MG63 (cell line): ENCODE results near the gene BLMH. TPM values are rescaled to one million over a fixed set of nuclear protein-coding genes. Genes with fewer than 3 reads are reported as not detected.
A peak's percentile ranks its signal among the peaks of the same experiment; 100 is the strongest.

Experiments
- DNase-seq: peaks from one replicate; pipeline ENCODE4 v3.0.0-alpha.2; 2020
- H3K27me3 ChIP-seq: fragments of 250-450 bp; sonication (Bioruptor Pico); 2 replicates; pipeline ENCODE4 v1.5.1; 2020; ENCODE audit warnings: mild to moderate bottlenecking, moderate library complexity
- H3K36me3 ChIP-seq: fragments of 250-450 bp; sonication (Bioruptor Pico); 2 replicates; pipeline ENCODE4 v1.5.1; 2020; ENCODE audit warnings: mild to moderate bottlenecking, moderate library complexity
- H3K4me3 ChIP-seq: fragments of 250-450 bp; sonication (Bioruptor Pico); 2 replicates; pipeline ENCODE4 v1.5.1; 2020; ENCODE audit warnings: mild to moderate bottlenecking, moderate library complexity
- H3K9me3 ChIP-seq: fragments of 250-450 bp; sonication (Bioruptor Pico); 2 replicates; pipeline ENCODE4 v1.5.1; 2020; ENCODE audit warnings: mild to moderate bottlenecking, moderate library complexity
- total RNA-seq: library from RNA; depleted of rRNA; stranded (reverse); fragments of >200 nt; shearing (Covaris generic); gene quantifications from 2 replicates; pipeline ENCODE4 v1.2.3, GENCODE V29; 2014; ENCODE audit warnings: low replicate concordance

Gene BLMH
- total RNA-seq, 1 experiment from 2014 or later: 45.0 TPM

- DNase-seq: no peak
- Histone ChIP-seq H3K9me3 (no peaks in the 10 kb centered on the region), H3K36me3 (peaks cover 85% of the 10 kb centered on the region), H3K4me3 (no peak overlapping the region), H3K27me3 (no peaks in the 10 kb centered on the region)
These were observed 16.9 kb downstream of the BLMH start for GRCh38 chr17:30274887-30275286.

DNA sequence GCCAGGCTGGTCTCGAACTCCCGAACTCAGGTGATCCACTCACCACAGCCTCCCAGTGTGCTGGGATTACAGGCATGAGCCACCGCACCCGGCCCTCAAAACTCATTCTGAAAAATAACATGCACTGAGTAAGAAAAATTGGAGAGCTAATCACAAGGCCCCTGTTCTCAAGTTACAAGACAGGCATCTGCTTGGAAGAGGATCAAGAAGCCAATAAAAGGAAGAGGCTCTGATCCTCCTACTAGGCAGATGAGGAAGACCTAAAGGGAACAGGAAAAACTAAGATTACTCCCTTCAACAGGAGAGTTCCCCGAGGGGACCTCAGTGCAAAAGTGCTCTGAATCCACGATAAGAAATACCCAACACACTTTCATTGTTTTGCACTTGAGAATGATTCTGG, 18.4 kb downstream of the BLMH start:
- Histone ChIP-seq H3K36me3 (peaks cover 80% of the 10 kb centered on the region), H3K4me3 (no peak overlapping the region), H3K9me3 (no peaks in the 10 kb centered on the region), H3K27me3 (no peaks in the 10 kb centered on the region)
- no peak for DNase-seq

GRCh38 chr17:30271102-30271501, 20.6 kb downstream of the BLMH start:
- DNase-seq: no peak
- Histone ChIP-seq H3K9me3 (no peaks in the 10 kb centered on the region), H3K27me3 (no peaks in the 10 kb centered on the region), H3K36me3 (peaks cover 72% of the 10 kb centered on the region), H3K4me3 (no peak overlapping the region)

DNA sequence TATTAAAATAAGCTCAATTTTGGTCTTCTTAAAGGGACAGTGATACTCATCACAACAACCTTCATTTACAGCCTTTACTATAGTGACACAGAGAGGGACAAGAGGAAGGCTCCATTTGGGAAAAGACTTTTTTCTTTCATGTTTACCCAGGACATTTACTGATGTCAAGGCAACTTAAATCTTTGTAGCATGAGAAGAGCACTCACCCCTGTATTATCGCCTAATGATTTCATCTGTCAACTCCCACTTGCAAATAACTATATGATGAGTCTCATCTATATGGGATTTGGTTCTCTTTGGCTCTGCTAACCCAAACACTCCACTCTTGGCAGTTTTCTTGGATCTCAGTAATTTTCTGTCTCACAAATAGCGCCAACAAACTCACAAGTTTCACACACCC, 24.1 kb downstream of the BLMH start:
- Histone ChIP-seq H3K4me3 (no peak overlapping the region), H3K9me3 (no peaks in the 10 kb centered on the region), H3K27me3 (no peaks in the 10 kb centered on the region), H3K36me3 (peaks cover 68% of the 10 kb centered on the region)
- DNase-seq: no peak

DNA sequence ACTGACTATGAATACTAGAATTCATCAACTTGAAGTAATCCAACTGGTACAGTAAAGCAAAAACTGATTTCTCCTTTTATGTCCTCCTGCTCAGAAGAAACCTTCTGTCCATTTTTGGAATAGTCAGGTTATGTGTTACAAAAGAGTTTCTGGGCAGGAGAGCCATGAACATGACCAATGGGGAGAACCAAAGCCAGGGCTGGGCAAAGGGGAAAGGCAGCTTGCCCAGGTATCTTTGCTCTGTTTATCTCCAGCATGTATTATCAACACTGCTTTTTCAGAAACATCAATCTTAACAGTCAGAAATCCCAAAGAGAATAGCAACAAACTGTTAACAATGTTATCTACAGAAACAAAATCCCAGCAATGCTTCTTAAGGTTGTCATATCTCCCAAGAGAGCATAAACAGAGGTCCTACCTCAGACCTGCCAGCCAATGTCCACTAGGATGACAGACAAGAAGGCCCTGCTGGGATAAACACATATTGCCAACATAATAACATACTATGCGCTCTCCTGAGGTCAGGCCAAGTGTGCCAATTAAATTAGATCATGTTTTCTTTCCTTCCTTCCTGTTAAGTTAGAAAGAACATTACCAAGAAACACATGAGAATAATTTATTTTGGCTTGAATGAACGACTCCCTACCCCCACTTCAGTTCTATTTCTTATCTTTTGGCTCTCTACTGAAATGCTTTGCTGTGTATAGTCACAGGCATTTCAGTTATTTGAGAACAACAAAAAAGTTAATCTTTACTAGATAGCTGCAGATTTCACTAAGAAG, 28.0 kb downstream of the BLMH start:
- peak; percentile 51 for DNase-seq
- Histone ChIP-seq H3K9me3 (no peaks in the 10 kb centered on the region), H3K4me3 (no peak overlapping the region), H3K27me3 (no peaks in the 10 kb centered on the region), H3K36me3 (peaks cover 61% of the 10 kb centered on the region)

GRCh38 chr17:30256756-30257506, 34.8 kb downstream of the BLMH start:
- no peaks in the 10 kb centered on the region for H3K27me3 ChIP-seq
- no peaks in the 10 kb centered on the region for H3K9me3 ChIP-seq
- peaks cover 62% of the 10 kb centered on the region for H3K36me3 ChIP-seq
- no peak for DNase-seq
- no peak overlapping the region for H3K4me3 ChIP-seq

DNA sequence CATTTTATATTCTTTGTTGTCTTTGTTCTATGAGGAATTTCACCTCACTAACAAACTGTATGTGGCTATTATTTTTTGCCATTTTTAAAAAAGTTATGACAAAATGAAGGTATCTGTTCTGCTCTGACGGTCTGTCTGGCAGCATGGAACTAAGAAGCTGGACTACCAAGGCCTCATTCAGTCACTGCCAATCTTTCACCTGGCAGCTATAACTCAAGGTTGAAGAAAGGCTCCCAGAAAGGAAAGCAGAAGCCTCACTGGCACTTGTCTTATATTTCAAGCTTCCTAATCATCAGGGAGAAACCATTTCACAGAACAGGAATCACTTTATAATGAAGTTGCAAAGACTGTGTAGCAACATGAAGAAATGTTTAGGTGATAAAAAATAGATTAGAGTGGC, 37.6 kb downstream of the BLMH start:
- H3K4me3 ChIP-seq: no peak overlapping the region
- H3K27me3 ChIP-seq: no peaks in the 10 kb centered on the region
- no peak for DNase-seq
- peaks cover 61% of the 10 kb centered on the region for H3K36me3 ChIP-seq
- H3K9me3 ChIP-seq: no peaks in the 10 kb centered on the region

- H3K27me3 ChIP-seq: no peaks in the 10 kb centered on the region
- H3K9me3 ChIP-seq: no peaks in the 10 kb centered on the region
- no peak for DNase-seq
- no peak overlapping the region for H3K4me3 ChIP-seq
- H3K36me3 ChIP-seq: peaks cover 65% of the 10 kb centered on the region
These were observed 38.4 kb downstream of the BLMH start for GRCh38 chr17:30253312-30253711.

DNA sequence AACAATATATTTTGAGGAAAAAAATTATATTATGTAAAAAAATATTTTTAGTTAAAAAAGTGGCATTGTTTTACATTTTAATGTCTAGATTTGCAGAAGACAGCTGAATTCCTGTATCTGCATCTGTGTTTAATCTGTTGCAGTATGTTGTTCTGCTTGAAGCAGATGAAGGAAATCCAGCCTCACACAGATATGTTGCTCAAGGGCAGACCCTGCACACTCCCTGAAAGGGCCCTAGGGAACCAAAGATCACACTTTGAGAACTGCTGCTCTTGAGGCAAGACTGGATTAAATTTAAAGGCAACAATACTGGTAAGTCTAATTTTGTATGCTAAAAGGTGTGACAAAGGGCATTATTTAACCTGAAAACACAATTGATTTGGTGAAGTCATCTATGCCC, 39.8 kb downstream of the BLMH start:
- DNase-seq: no peak
- Histone ChIP-seq H3K9me3 (no peaks in the 10 kb centered on the region), H3K36me3 (peaks cover 71% of the 10 kb centered on the region)

GRCh38 chr17:30249460-30249859, 42.3 kb downstream of the BLMH start:
- Histone ChIP-seq H3K9me3 (no peaks in the 10 kb centered on the region), H3K36me3 (peaks cover 62% of the 10 kb centered on the region), H3K4me3 (no peak overlapping the region), H3K27me3 (no peaks in the 10 kb centered on the region)
- DNase-seq: no peak

More for the DNA sequence above, 39.8 kb downstream of the BLMH start:
- no peaks in the 10 kb centered on the region for H3K27me3 ChIP-seq
- H3K4me3 ChIP-seq: no peak overlapping the region

DNA sequence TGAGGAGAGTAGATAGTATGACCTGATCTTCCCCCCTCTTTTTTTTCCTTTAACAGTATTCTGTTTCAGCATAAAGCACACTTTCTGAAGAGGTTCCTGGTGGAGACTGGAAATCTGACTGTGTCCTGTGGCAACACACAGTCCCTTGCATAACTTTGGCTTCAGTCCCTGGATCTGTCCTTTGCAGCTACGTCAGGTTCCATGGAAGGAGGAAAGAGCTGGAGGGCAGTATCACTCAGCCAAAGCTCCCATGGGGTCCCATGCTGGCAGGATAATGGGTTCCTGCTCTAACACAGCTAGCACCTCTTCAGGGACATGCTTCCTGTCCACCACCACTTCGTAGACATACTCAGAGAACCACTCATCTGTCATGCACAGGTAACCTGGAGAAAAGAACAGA, 43.0 kb downstream of the BLMH start:
- DNase-seq: no peak
- no peaks in the 10 kb centered on the region for H3K27me3 ChIP-seq
- no peaks in the 10 kb centered on the region for H3K9me3 ChIP-seq
- no peak overlapping the region for H3K4me3 ChIP-seq
- H3K36me3 ChIP-seq: peaks cover 57% of the 10 kb centered on the region

DNA sequence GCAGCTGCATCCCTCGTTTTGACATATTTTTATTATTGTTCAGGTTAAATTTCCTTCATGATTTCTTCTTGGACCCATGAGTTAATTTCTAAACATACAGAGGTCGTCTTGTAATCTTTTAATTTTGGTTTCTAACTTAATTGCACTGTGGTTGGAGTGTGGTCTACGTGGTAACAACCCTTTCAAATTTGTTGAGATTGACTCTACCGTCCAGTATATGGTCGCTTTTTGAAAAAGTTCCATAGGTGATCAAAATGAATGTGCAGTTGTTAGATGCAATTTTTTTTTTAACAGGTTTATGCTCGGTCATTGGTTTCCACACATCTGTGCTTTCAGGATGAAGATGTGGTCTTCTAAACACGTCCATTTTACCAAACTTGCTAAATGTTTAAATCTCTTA, 45.3 kb downstream of the BLMH start:
- H3K27me3 ChIP-seq: no peaks in the 10 kb centered on the region
- H3K4me3 ChIP-seq: no peak overlapping the region
- no peak for DNase-seq
- peaks cover 47% of the 10 kb centered on the region for H3K36me3 ChIP-seq
- no peaks in the 10 kb centered on the region for H3K9me3 ChIP-seq

GRCh38 chr17:30244853-30245385, 46.8 kb downstream of the BLMH start:
- peaks cover 3% of the 10 kb centered on the region; the same call in 1 of the 2 replicates for H3K9me3 ChIP-seq
- no peaks in the 10 kb centered on the region for H3K27me3 ChIP-seq
- no peak overlapping the region for H3K4me3 ChIP-seq
- peak; percentile 75 for DNase-seq
- H3K36me3 ChIP-seq: peaks cover 32% of the 10 kb centered on the region

- Histone ChIP-seq H3K4me3 (no peak overlapping the region), H3K27me3 (no peaks in the 10 kb centered on the region), H3K9me3 (peaks cover 3% of the 10 kb centered on the region; the same call in 1 of the 2 replicates), H3K36me3 (peaks cover 19% of the 10 kb centered on the region)
- no peak for DNase-seq
These were observed 48.2 kb downstream of the BLMH start for GRCh38 chr17:30243568-30243967.

- Histone ChIP-seq H3K27me3 (no peaks in the 10 kb centered on the region), H3K36me3 (peaks cover 13% of the 10 kb centered on the region), H3K9me3 (peaks cover 3% of the 10 kb centered on the region; the same call in 1 of the 2 replicates), H3K4me3 (no peak overlapping the region)
- no peak for DNase-seq
These were observed 48.7 kb downstream of the BLMH start for GRCh38 chr17:30243002-30243401.

DNA sequence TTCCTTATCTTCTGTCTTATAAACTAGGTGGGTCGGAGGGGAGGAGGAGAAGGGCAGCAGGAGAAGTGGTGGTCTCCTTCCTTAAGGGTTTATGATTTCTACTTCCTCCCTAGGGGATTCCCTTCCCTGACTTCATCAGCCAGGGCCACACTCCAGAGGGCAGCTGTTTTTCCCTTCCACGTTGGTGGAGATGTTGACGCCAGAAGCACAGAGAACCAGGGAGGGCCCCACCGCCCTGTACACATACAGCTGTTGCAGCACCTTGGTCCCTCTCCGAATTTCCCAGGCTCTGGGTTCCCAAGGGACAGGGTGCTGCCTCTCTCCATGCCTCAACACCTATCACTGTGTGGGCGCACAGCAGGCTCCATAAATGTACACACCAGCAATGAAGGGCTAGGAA, 50.7 kb downstream of the BLMH start:
- no peak for DNase-seq
- Histone ChIP-seq H3K27me3 (peaks cover 3% of the 10 kb centered on the region), H3K4me3 (no peak overlapping the region), H3K9me3 (peaks cover 3% of the 10 kb centered on the region; the same call in 1 of the 2 replicates), H3K36me3 (no peaks in the 10 kb centered on the region)

DNA sequence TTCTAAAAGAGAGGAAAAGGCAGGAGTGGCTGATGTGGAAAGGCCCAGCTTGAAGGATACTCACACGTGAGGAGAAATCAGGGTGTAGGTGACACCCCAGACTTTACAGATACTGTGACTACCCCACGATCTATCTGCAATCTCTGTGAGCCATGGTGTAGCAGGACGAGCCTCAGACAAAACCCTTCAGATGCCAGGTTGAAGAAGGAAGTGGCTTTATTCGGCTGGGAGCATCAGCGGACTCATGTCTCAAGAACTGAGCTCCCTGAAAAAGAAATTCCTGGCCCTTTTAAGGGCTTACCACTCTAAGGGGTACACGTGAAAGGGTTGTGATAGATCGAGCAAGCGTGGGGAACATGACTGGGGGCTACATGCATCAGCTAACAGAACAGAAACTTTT, 51.6 kb downstream of the BLMH start:
- Histone ChIP-seq H3K27me3 (peaks cover 12% of the 10 kb centered on the region), H3K9me3 (peaks cover 3% of the 10 kb centered on the region; the same call in 1 of the 2 replicates), H3K36me3 (no peaks in the 10 kb centered on the region), H3K4me3 (no peak overlapping the region)
- DNase-seq: no peak
